Measurements from ENCODE around the gene NFATC1. TPM values are rescaled to one million over a fixed set of nuclear protein-coding genes. Genes with fewer than 3 reads are reported as not detected.

NFATC1 gene
- total and polyA plus RNA-seq, 2 experiments from 2014 or later: 4.2 to 11.3 TPM

DNA sequence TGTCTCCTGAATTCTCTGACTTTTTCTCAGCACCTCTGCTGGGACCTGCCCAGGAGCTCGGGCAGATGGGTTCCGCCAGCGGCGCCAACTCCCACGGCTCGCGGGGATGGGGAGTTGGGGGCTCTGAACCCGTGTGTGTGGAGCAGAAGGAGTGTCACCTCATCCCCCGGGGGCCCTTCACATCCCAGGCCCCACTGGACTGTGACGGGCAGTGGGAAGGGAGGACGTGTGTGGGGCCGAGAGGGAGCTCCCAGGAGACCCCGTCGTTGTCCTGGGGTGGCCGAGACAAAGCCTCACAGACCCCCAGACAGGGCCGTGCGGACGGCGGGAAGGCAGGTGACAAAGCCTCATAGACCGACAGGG is 153.9 kb downstream of the NFATC1 start:
- H3K4me3 ChIP-seq: no peak overlapping the region
- no peaks in the 10 kb centered on the region for H3K9me3 ChIP-seq (ENCODE audit: low read depth)
- no peak overlapping the region for H3K27ac ChIP-seq
- H2AFZ ChIP-seq: no peak overlapping the region
- H4K20me1 ChIP-seq (ENCODE audit: insufficient read depth, poor library complexity, severe bottlenecking): no peaks in the 10 kb centered on the region
- no peaks in the 10 kb centered on the region for H3K79me2 ChIP-seq
- no peaks in the 10 kb centered on the region for H3K4me1 ChIP-seq (ENCODE audit: insufficient read depth)
- 95% methylated on average over 9 of the region's 20 CpGs for WGBS (ENCODE audit: low lambda C conversion rate, missing lambda C conversion rate)
- no peak for DNase-seq (ENCODE audit: low spot score)
- H3K9me2 ChIP-seq (replicated peaks; ENCODE audit: insufficient read depth): no peaks in the 10 kb centered on the region
- no peak overlapping the region for H3K4me2 ChIP-seq
- TF ChIP-seq, protein P1, sequence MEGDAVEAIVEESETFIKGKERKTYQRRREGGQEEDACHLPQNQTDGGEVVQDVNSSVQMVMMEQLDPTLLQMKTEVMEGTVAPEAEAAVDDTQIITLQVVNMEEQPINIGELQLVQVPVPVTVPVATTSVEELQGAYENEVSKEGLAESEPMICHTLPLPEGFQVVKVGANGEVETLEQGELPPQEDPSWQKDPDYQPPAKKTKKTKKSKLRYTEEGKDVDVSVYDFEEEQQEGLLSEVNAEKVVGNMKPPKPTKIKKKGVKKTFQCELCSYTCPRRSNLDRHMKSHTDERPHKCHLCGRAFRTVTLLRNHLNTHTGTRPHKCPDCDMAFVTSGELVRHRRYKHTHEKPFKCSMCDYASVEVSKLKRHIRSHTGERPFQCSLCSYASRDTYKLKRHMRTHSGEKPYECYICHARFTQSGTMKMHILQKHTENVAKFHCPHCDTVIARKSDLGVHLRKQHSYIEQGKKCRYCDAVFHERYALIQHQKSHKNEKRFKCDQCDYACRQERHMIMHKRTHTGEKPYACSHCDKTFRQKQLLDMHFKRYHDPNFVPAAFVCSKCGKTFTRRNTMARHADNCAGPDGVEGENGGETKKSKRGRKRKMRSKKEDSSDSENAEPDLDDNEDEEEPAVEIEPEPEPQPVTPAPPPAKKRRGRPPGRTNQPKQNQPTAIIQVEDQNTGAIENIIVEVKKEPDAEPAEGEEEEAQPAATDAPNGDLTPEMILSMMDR (IDR thresholded peaks at IDR 0.05; ENCODE audit: poor library complexity): no peak
- TF ChIP-seq EZH2 (IDR thresholded peaks at IDR 0.05; ENCODE audit: borderline replicate concordance) (no peak), EZH2phosphoT487 (IDR thresholded peaks at IDR 0.05; ENCODE audit: low read depth, severe bottlenecking, unreplicated experiment) (no peak)
- no peaks in the 10 kb centered on the region for H3K36me3 ChIP-seq (replicated peaks; ENCODE audit: insufficient read depth, low read depth)
- H3K27me3 ChIP-seq: no peaks in the 10 kb centered on the region

DNA sequence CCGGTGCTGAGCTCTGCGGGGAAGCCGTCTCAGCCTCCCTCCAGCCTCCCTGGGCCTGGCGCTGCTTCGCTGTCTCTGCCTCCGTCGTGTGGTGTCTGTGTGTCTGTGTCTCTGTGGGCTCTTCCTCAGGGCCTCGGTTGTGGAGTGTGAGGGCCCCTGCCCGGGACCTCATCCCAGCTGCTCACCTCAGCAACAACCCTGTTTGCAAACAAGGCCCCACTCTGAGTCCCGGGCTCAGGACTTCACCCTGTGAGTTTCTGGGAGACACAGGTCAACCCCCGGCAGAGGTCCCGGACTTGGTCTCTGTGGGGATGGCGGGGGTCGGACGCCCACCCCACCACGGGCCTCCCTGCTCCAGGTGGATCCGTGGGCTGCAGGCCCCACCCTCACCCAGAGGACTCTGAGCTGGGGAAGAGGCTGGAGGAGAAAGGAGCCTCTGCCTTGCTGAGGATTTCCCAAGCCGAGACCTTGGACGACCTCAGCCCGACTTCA is 156.5 kb downstream of the NFATC1 start:
- no peaks in the 10 kb centered on the region for H3K27me3 ChIP-seq
- H3K79me2 ChIP-seq: no peaks in the 10 kb centered on the region
- TF ChIP-seq EZH2phosphoT487 (IDR thresholded peaks at IDR 0.05; ENCODE audit: low read depth, severe bottlenecking, unreplicated experiment) (no peak), EZH2 (IDR thresholded peaks at IDR 0.05; ENCODE audit: borderline replicate concordance) (no peak)
- TF ChIP-seq, protein P1 (IDR thresholded peaks at IDR 0.05; ENCODE audit: poor library complexity): no peak
- no peak for DNase-seq (ENCODE audit: low spot score)
- H3K4me1 ChIP-seq (ENCODE audit: insufficient read depth): no peaks in the 10 kb centered on the region
- no peaks in the 10 kb centered on the region for H3K9me2 ChIP-seq (replicated peaks; ENCODE audit: insufficient read depth)
- H4K20me1 ChIP-seq (ENCODE audit: insufficient read depth, poor library complexity, severe bottlenecking): no peaks in the 10 kb centered on the region
- no peak overlapping the region for H3K27ac ChIP-seq
- H3K9me3 ChIP-seq (ENCODE audit: low read depth): no peaks in the 10 kb centered on the region
- WGBS (ENCODE audit: low lambda C conversion rate, missing lambda C conversion rate): 91% methylated on average over 20 of the region's 20 CpGs
- no peaks in the 10 kb centered on the region for H3K36me3 ChIP-seq (replicated peaks; ENCODE audit: insufficient read depth, low read depth)
- H2AFZ ChIP-seq: no peak overlapping the region
- no peak overlapping the region for H3K4me3 ChIP-seq
- no peak overlapping the region for H3K4me2 ChIP-seq

DNA sequence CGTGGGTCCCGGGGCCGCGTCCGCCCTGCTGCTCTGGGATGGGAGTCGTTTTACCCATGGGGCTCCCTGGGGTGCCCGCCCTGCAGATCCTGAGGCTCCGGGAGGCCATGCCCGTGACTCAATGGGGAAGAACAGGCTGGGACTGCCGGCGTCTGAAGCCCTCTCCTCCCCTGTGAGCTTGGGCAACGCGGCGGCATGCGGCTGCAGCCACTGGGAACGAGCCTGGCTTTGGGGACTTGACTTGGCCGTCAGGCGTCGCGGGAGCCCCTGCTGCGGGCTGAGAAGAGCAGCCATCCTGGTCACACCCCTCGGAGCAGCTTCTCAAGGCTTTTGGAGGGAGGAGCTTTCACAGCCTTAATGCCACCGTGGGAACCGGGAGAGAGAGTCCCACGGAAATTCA is 157.0 kb downstream of the NFATC1 start:
- no peaks in the 10 kb centered on the region for H3K27me3 ChIP-seq
- H3K4me3 ChIP-seq: no peak overlapping the region
- no peaks in the 10 kb centered on the region for H3K9me3 ChIP-seq (ENCODE audit: low read depth)
- WGBS (ENCODE audit: low lambda C conversion rate, missing lambda C conversion rate): 85% methylated on average over 25 of the region's 25 CpGs
- H2AFZ ChIP-seq: no peak overlapping the region
- no peaks in the 10 kb centered on the region for H3K79me2 ChIP-seq
- no peaks in the 10 kb centered on the region for H3K4me1 ChIP-seq (ENCODE audit: insufficient read depth)
- no peak overlapping the region for H3K27ac ChIP-seq
- no peak overlapping the region for H3K4me2 ChIP-seq
- no peak for DNase-seq (ENCODE audit: low spot score)
- no peaks in the 10 kb centered on the region for H3K36me3 ChIP-seq (replicated peaks; ENCODE audit: insufficient read depth, low read depth)
- TF ChIP-seq EZH2 (IDR thresholded peaks at IDR 0.05; ENCODE audit: borderline replicate concordance): no peak
- no peak for TF ChIP-seq EZH2phosphoT487 (IDR thresholded peaks at IDR 0.05; ENCODE audit: low read depth, severe bottlenecking, unreplicated experiment)
- TF ChIP-seq, protein P1 (IDR thresholded peaks at IDR 0.05; ENCODE audit: poor library complexity): no peak
- H4K20me1 ChIP-seq (ENCODE audit: insufficient read depth, poor library complexity, severe bottlenecking): no peaks in the 10 kb centered on the region
- no peaks in the 10 kb centered on the region for H3K9me2 ChIP-seq (replicated peaks; ENCODE audit: insufficient read depth)

DNA sequence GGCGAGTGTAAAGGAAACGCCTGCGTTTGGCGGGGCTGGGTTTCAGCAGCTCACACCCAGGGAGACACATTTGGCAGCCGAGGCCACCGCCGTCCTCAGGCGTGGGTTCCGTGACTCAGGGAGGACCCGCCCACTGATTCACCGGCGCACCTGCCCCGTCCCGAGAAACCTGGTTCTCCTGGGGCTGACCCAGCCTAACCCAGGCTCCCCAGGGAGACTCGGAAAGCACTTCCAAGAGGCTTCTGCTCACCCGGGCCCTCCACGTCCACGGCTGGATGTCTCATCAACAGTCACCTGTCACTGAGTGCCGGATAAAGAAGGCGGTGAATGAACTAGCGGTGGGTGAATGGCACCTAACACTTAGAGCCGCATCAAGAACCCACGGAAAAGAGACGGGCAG is 157.4 kb downstream of the NFATC1 start:
- 96% methylated on average over 24 of the region's 24 CpGs for WGBS (ENCODE audit: low lambda C conversion rate, missing lambda C conversion rate)
- H4K20me1 ChIP-seq (ENCODE audit: insufficient read depth, poor library complexity, severe bottlenecking): no peaks in the 10 kb centered on the region
- no peak overlapping the region for H2AFZ ChIP-seq
- no peaks in the 10 kb centered on the region for H3K9me2 ChIP-seq (replicated peaks; ENCODE audit: insufficient read depth)
- H3K79me2 ChIP-seq: no peaks in the 10 kb centered on the region
- H3K9me3 ChIP-seq (ENCODE audit: low read depth): no peaks in the 10 kb centered on the region
- TF ChIP-seq, protein P1 (IDR thresholded peaks at IDR 0.05; ENCODE audit: poor library complexity): no peak
- TF ChIP-seq EZH2phosphoT487 (IDR thresholded peaks at IDR 0.05; ENCODE audit: low read depth, severe bottlenecking, unreplicated experiment): no peak
- no peak for TF ChIP-seq EZH2 (IDR thresholded peaks at IDR 0.05; ENCODE audit: borderline replicate concordance)
- H3K27me3 ChIP-seq: no peaks in the 10 kb centered on the region
- H3K27ac ChIP-seq: no peak overlapping the region
- H3K4me1 ChIP-seq (ENCODE audit: insufficient read depth): no peaks in the 10 kb centered on the region
- no peaks in the 10 kb centered on the region for H3K36me3 ChIP-seq (replicated peaks; ENCODE audit: insufficient read depth, low read depth)
- DNase-seq (ENCODE audit: low spot score): no peak
- H3K4me2 ChIP-seq: no peak overlapping the region
- no peak overlapping the region for H3K4me3 ChIP-seq
